AG09309 (cell line): Measurements from ENCODE around the gene RBM6.

ENCODE experiments used
- DNase-seq: peaks from one replicate; pipeline ENCODE4 v3.0.0-alpha.2; 2010; ENCODE audit warnings: low read depth
- H3K4me3 ChIP-seq: 2 replicates; pipeline ENCODE4 v1.5.1; 2011; ENCODE audit warnings: mild to moderate bottlenecking, low read depth, low read length, moderate library complexity; ENCODE audit not compliant: control insufficient read depth
- CTCF ChIP-seq: IDR thresholded peaks from 2 replicates; pipeline ENCODE4 v1.5.1; 2011; ENCODE audit warnings: mild to moderate bottlenecking, low read depth, low read length, inconsistent platforms; ENCODE audit not compliant: insufficient read depth, control insufficient read depth; ENCODE audit errors: missing control alignments

RBM6 gene

GRCh38 chr3:50120364-50121071 is 180.6 kb downstream of the RBM6 start:
- no peak overlapping the region for H3K4me3 ChIP-seq
- no peak for TF ChIP-seq CTCF
- DNase-seq = no peak

- TF ChIP-seq CTCF = peak; percentile 90
These were observed 181.4 kb downstream of the RBM6 start for GRCh38 chr3:50121072-50122032.

GRCh38 chr3:50122071-50122470 is 182.1 kb downstream of the RBM6 start:
- peak; percentile 7 for TF ChIP-seq CTCF
- no peak for DNase-seq
- no peak overlapping the region for H3K4me3 ChIP-seq

More at GRCh38 chr3:50121072-50122032, 181.4 kb downstream of the RBM6 start:
- H3K4me3 ChIP-seq = no peak overlapping the region
- DNase-seq = peak; percentile 20

- DNase-seq = no peak
- no peak for TF ChIP-seq CTCF
- no peak overlapping the region for H3K4me3 ChIP-seq
These were observed 182.9 kb downstream of the RBM6 start for GRCh38 chr3:50122661-50123391.

GRCh38 chr3:50123394-50124051 is 183.6 kb downstream of the RBM6 start:
- TF ChIP-seq CTCF = no peak
- H3K4me3 ChIP-seq = no peak overlapping the region
- DNase-seq = no peak
